Measurements from ENCODE around the gene SESN1. TPM values are rescaled to one million over a fixed set of nuclear protein-coding genes. Genes with fewer than 3 reads are reported as not detected.

The SESN1 gene
- polyA plus RNA-seq, 2 of the 4 experiments (the other 2 are of a cell fraction) = 7.9 to 13.9 TPM

GRCh38 chr6:109008054-109008453 lies 86.6 kb downstream of the SESN1 start:
- POLR2A ChIA-PET = interaction anchor here (0.9 to 1.0 kb wide), 2 partner anchors 86 to 450 kb away, joined by 3 to 4 read pairs; no protein-coding TSS in a partner anchor
- Histone ChIP-seq H3K4me3 (peak overlapping the region; percentile 88), H3K4me2 (peak overlapping the region; percentile 73), H3K4me1 (no peaks in the 10 kb centered on the region; the same call in 2 of the 3 replicates), H3K9me3 (no peaks in the 10 kb centered on the region), H3K27ac (peak overlapping the region in 1 of 2 experiments; percentile 86; a peak in 2 of 6 replicates)
- WGBS (ENCODE audit: missing lambda C conversion rate) = 81% methylated on average over 4 of the region's 4 CpGs
- CTCF ChIA-PET = interaction anchor here (1.4 kb wide), 1 partner anchor 65 kb away, joined by 3 read pairs; no protein-coding TSS in a partner anchor
- FAIRE-seq (no peak), DNase-seq (ENCODE audit: low read depth in 1 of 2, low spot score in 1 of 2) (no peak), ATAC-seq (no peak)
- TF ChIP-seq RCOR1 (IDR thresholded peaks at IDR 0.05; ENCODE audit: low read depth, low read length) (no peak), HES2 (IDR thresholded peaks at IDR 0.05) (no peak)

- no peak for FAIRE-seq
- Histone ChIP-seq H3K9me3 (no peaks in the 10 kb centered on the region), H3K4me2 (peak overlapping the region; percentile 73), H3K4me3 (no peak overlapping the region), H3K4me1 (peaks cover 4% of the 10 kb centered on the region; the same call in 2 of the 3 replicates), H3K27ac (no peak overlapping the region)
- DNase-seq (ENCODE audit: low read depth in 1 of 2, low spot score in 1 of 2) = no peak
- ATAC-seq = no peak
- WGBS (ENCODE audit: missing lambda C conversion rate) = 90% methylated on average over 3 of the region's 3 CpGs
- CTCF ChIA-PET = interaction anchor here (1.4 kb wide), 1 partner anchor 66 kb away, joined by 3 read pairs; no protein-coding TSS in a partner anchor
- POLR2A ChIA-PET = no interaction called here
- TF ChIP-seq MAX (IDR thresholded peaks at IDR 0.05) (no peak), CEBPB (IDR thresholded peaks at IDR 0.05) (no peak), HOXA7 (CRISPR knock-in tag; IDR thresholded peaks at IDR 0.05) (no peak), MAFK (IDR thresholded peaks at IDR 0.05; ENCODE audit: partially characterized antibody) (peak; percentile 14), JUN (IDR thresholded peaks at IDR 0.05) (no peak), ELK1 (IDR thresholded peaks at IDR 0.05; ENCODE audit: low read depth, low read length) (no peak)
These were observed 87.1 kb downstream of the SESN1 start for GRCh38 chr6:109007521-109007920.

- H3K9me3 ChIP-seq = no peaks in the 10 kb centered on the region
- FAIRE-seq (no peak), DNase-seq (ENCODE audit: low read depth in 1 of 2, low spot score in 1 of 2) (no peak), ATAC-seq (no peak)
- no peak overlapping the region for H3K4me2 ChIP-seq
- no peak overlapping the region for H3K27ac ChIP-seq
- H3K4me1 ChIP-seq = peaks cover 5% of the 10 kb centered on the region; the same call in 2 of the 3 replicates
- H3K4me3 ChIP-seq = no peak overlapping the region
- WGBS (ENCODE audit: missing lambda C conversion rate) = 58% methylated on average over 1 of the region's 1 CpG
- TF ChIP-seq POLR2A (IDR thresholded peaks at IDR 0.05; ENCODE audit: low read length) = no peak
- TF ChIP-seq ELK1 (IDR thresholded peaks at IDR 0.05; ENCODE audit: low read depth, low read length) = no peak
- no peak for TF ChIP-seq FOXS1 (CRISPR knock-in tag; IDR thresholded peaks at IDR 0.05)
- no peak for TF ChIP-seq REST (IDR thresholded peaks at IDR 0.05)
- TF ChIP-seq RFX5 (IDR thresholded peaks at IDR 0.05) = no peak
- TF ChIP-seq RARB (CRISPR knock-in tag; IDR thresholded peaks at IDR 0.05) = no peak
- no peak for TF ChIP-seq HDAC2 (IDR thresholded peaks at IDR 0.05)
- no peak for TF ChIP-seq RAD21 (conservative IDR thresholded peaks at IDR 0.05 in 1 of 2, IDR thresholded peaks at IDR 0.05 in 1 of 2)
- no peak for TF ChIP-seq POLR2AphosphoS2 (conservative IDR thresholded peaks at IDR 0.05; ENCODE audit: low read length)
- ChIA-PET POLR2A (no interaction called here), CTCF (interaction anchor here (1.3 kb wide), 1 partner anchor 114 kb away, joined by 3 read pairs; no protein-coding TSS in a partner anchor)
These were observed 87.8 kb downstream of the SESN1 start for GRCh38 chr6:109006818-109007217.
